Left cardiac atrium (tissue), 4 donors: ENCODE measurements around the gene PCDHGB2. TPM values are rescaled to one million over a fixed set of nuclear protein-coding genes. Genes with fewer than 3 reads are reported as not detected.

Experiments
- ATAC-seq, 2 donors: fragments of 200-7000 bp; cut with Tn5 transposase; one replicate each; pipeline ENCODE4 v1.9.1; 2020; ENCODE audit warnings: mild to moderate bottlenecking in 2 of 2, moderate library complexity in 2 of 2
- DNase-seq: peaks from one replicate; pipeline ENCODE4 v3.0.0-alpha.2; 2020
- intact Hi-C, 2 donors: fragments of 100-400 bp; cut with DNase I; formaldehyde crosslinking; loops; one replicate each; pipeline versions ENCODE4 v1.14.1 to v1.15.1; 2022 to 2023
- total RNA-seq, 2 donors: library from RNA; stranded (reverse); fragmentation: NEBNext Ultra II Directional; extraction: Animal tissue kit (Norgen Biotek cat#: 25700); gene quantifications; one replicate each; pipeline ENCODE4 v1.2.1, GENCODE V29; 2021
- donor health status: DM: no; HTN: yes; CAD: no.
- donor health status: DM: no; HTN: yes; CAD: no; lungs with severe emphysema.
- donor health status: DM: yes; HTN: yes; CAD: no.
- donor health status: Dilated cardiomyopathy.

The PCDHGB2 gene
- total RNA-seq, 2 donors from 2014 or later: 4.0 to 5.4 TPM

GRCh38 chr5:141399555-141400258 lies 39.9 kb downstream of the PCDHGB2 start:
- intact Hi-C loops: loop anchor here in 1 of 2 donors (10.0 kb wide), 1 partner anchor 45 kb away; the partner anchor contains the start of genes PCDHGA4, PCDHGB1 and PCDHGB2
- DNase-seq (no peak), ATAC-seq (no peak)

- intact Hi-C loops: loop anchor here in 1 of 2 donors (10.0 kb wide), 1 partner anchor 48 kb away; the partner anchor contains the start of genes PCDHGA4, PCDHGB1 and PCDHGB2
- no peak for ATAC-seq
- no peak for DNase-seq
Measured at GRCh38 chr5:141402553-141403243, 42.9 kb downstream of the PCDHGB2 start, which contains the start of gene PCDHGA9. Gene PCDHGA9, plus strand, starts transcription at chr5:141402778. Its CDS starts 175 bp downstream, at chr5:141402953.

GRCh38 chr5:141403387-141403786 lies 43.6 kb downstream of the PCDHGB2 start:
- intact Hi-C loops: loop anchor here in 1 of 2 donors (10.0 kb wide), 1 partner anchor 49 kb away; the partner anchor contains the start of genes PCDHGA4, PCDHGB1 and PCDHGB2
- DNase-seq (no peak), ATAC-seq (no peak)

- DNase-seq (peak; percentile 58), ATAC-seq (peak; percentile 86 to 88)
- intact Hi-C loops: loop anchor here in 1 of 2 donors (10.0 kb wide), 1 partner anchor 53 kb away; the partner anchor contains the start of genes PCDHGA4, PCDHGB1 and PCDHGB2
Measured at GRCh38 chr5:141407790-141408505, 48.2 kb downstream of the PCDHGB2 start, which contains the start of gene PCDHGB6. Gene PCDHGB6, plus strand, starts transcription at chr5:141408021. Its CDS starts 182 bp downstream, at chr5:141408203.

- no peak for DNase-seq
- ATAC-seq: no peak
- intact Hi-C loops: loop anchor here (10.0 kb wide), 2 partner anchors 55 to 145 kb away; partner anchors contain the start of genes PCDHGA4 (in 1 of the 2), PCDHGB1 (in 1 of the 2) and PCDHGB2 (in 1 of the 2)
Measured at GRCh38 chr5:141409598-141410306, 50.0 kb downstream of the PCDHGB2 start.

GRCh38 chr5:141411575-141411974 lies 51.8 kb downstream of the PCDHGB2 start:
- ATAC-seq (no peak), DNase-seq (no peak)
- intact Hi-C loops: loop anchor here in 1 of 2 donors (10.0 kb wide), 1 partner anchor 143 kb away; no protein-coding TSS in a partner anchor

Other genes starting within 250 kb of the PCDHGB2 start
- 1 to 10 TPM; 1.6 to 2.4 TPM for gene PCDHB4, start 238.2 kb upstream of the PCDHGB2 start, total RNA-seq
- 1 to 10 TPM; 2.7 to 3.1 TPM for gene PCDHB5, start 224.8 kb upstream of the PCDHGB2 start, total RNA-seq
- under 1 TPM; 0.71 to 0.86 TPM for gene PCDHB6, start 209.9 kb upstream of the PCDHGB2 start, total RNA-seq
- 1 to 10 TPM; 1.0 to 1.7 TPM for gene PCDHB7, start 187.3 kb upstream of the PCDHGB2 start, total RNA-seq
- 1 to 10 TPM; 2.6 to 6.1 TPM for gene PCDHB8, start 182.2 kb upstream of the PCDHGB2 start, total RNA-seq
- 1 to 10 TPM; 2.6 to 3.1 TPM for gene PCDHB16, start 177.6 kb upstream of the PCDHGB2 start, total RNA-seq
- gene PCDHB9, start 172.8 kb upstream of the PCDHGB2 start, total RNA-seq: 1 to 10 TPM; 2.5 to 4.3 TPM
- gene PCDHB10, start 167.6 kb upstream of the PCDHGB2 start, total RNA-seq: 1 to 10 TPM; 1.3 to 1.5 TPM
- gene PCDHB11, start 160.4 kb upstream of the PCDHGB2 start, total RNA-seq: 1 to 10 TPM; 1.8 to 3.3 TPM
- gene PCDHB12, start 151.3 kb upstream of the PCDHGB2 start, total RNA-seq: 1 to 10 TPM; 2.4 to 2.6 TPM
- gene PCDHB13, start 146.1 kb upstream of the PCDHGB2 start, total RNA-seq: 1 to 10 TPM; 3.5 to 5.3 TPM
- 1 to 10 TPM; 3.9 to 5.8 TPM for gene PCDHB14, start 136.7 kb upstream of the PCDHGB2 start, total RNA-seq
- 1 to 10 TPM; 4.5 to 5.7 TPM for gene PCDHB15, start 114.6 kb upstream of the PCDHGB2 start, total RNA-seq
- gene SLC25A2, start 55.9 kb upstream of the PCDHGB2 start, total RNA-seq: not detected
- 10 to 100 TPM; 86.3 to 93.5 TPM for gene TAF7, start 39.2 kb upstream of the PCDHGB2 start, total RNA-seq
- 1 to 10 TPM; 1.4 to 1.8 TPM for gene PCDHGA1, start 29.5 kb upstream of the PCDHGB2 start, total RNA-seq
- gene PCDHGA2, start 21.2 kb upstream of the PCDHGB2 start, total RNA-seq: 1 to 10 TPM; 4.5 to 7.3 TPM
- 1 to 10 TPM; 5.0 to 5.8 TPM for gene PCDHGA3, start 16.2 kb upstream of the PCDHGB2 start, total RNA-seq
- 1 to 10 TPM; 3.0 to 3.2 TPM for gene PCDHGB1, start 9.9 kb upstream of the PCDHGB2 start, total RNA-seq
- 1 to 10 TPM; 4.0 to 4.3 TPM for gene PCDHGA4, start 5.0 kb upstream of the PCDHGB2 start, total RNA-seq
- 1 to 10 TPM; 3.5 to 4.3 TPM for gene PCDHGA5, start 4.2 kb downstream of the PCDHGB2 start, total RNA-seq
- gene PCDHGB3, start 10.2 kb downstream of the PCDHGB2 start, total RNA-seq: 1 to 10 TPM; 3.9 to 4.6 TPM
- gene PCDHGA6, start 13.9 kb downstream of the PCDHGB2 start, total RNA-seq: 1 to 10 TPM; 3.7 to 4.4 TPM
- gene PCDHGA7, start 22.7 kb downstream of the PCDHGB2 start, total RNA-seq: 1 to 10 TPM; 3.2 to 3.5 TPM
- 1 to 10 TPM; 4.4 to 4.5 TPM for gene PCDHGB4, start 27.7 kb downstream of the PCDHGB2 start, total RNA-seq
- gene PCDHGA8, start 32.6 kb downstream of the PCDHGB2 start, total RNA-seq: 1 to 10 TPM; 2.9 to 3.7 TPM
- 1 to 10 TPM; 6.4 to 7.7 TPM for gene PCDHGB5, start 38.0 kb downstream of the PCDHGB2 start, total RNA-seq
- gene PCDHGA9, start 42.8 kb downstream of the PCDHGB2 start, total RNA-seq: 1 to 10 TPM; 3.6 to 4.0 TPM
- 1 to 10 TPM; 4.9 to 5.2 TPM for gene PCDHGB6, start 48.0 kb downstream of the PCDHGB2 start, total RNA-seq
- gene PCDHGA10, start 53.0 kb downstream of the PCDHGB2 start, total RNA-seq: 1 to 10 TPM; 3.3 to 4.6 TPM
- gene PCDHGB7, start 57.7 kb downstream of the PCDHGB2 start, total RNA-seq: 1 to 10 TPM; 7.6 to 8.8 TPM
- gene PCDHGA11, start 61.1 kb downstream of the PCDHGB2 start, total RNA-seq: 1 to 10 TPM; 3.2 to 3.5 TPM
- 1 to 10 TPM; 4.5 to 6.5 TPM for gene PCDHGA12, start 70.5 kb downstream of the PCDHGB2 start, total RNA-seq
- 10 to 100 TPM; 33.7 to 39.1 TPM for gene PCDHGC3, start 116.0 kb downstream of the PCDHGB2 start, total RNA-seq
- 1 to 10 TPM; 1.4 to 1.7 TPM for gene PCDHGC4, start 125.0 kb downstream of the PCDHGB2 start, total RNA-seq
- 1 to 10 TPM in 1 of 2 donors, under 1 TPM in 1; 0.97 to 1.7 TPM for gene PCDHGC5, start 129.1 kb downstream of the PCDHGB2 start, total RNA-seq